CD4-positive, alpha-beta T cell treated with Interleukin-2 at 100 ng/mL for 4 hours (primary cell): ENCODE results near the gene IL27RA.

Experiments used
- DNase-seq: peaks from one replicate; pipeline ENCODE4 v3.0.0-alpha.2; 2020; ENCODE audit warnings: low spot score

The IL27RA gene

DNA sequence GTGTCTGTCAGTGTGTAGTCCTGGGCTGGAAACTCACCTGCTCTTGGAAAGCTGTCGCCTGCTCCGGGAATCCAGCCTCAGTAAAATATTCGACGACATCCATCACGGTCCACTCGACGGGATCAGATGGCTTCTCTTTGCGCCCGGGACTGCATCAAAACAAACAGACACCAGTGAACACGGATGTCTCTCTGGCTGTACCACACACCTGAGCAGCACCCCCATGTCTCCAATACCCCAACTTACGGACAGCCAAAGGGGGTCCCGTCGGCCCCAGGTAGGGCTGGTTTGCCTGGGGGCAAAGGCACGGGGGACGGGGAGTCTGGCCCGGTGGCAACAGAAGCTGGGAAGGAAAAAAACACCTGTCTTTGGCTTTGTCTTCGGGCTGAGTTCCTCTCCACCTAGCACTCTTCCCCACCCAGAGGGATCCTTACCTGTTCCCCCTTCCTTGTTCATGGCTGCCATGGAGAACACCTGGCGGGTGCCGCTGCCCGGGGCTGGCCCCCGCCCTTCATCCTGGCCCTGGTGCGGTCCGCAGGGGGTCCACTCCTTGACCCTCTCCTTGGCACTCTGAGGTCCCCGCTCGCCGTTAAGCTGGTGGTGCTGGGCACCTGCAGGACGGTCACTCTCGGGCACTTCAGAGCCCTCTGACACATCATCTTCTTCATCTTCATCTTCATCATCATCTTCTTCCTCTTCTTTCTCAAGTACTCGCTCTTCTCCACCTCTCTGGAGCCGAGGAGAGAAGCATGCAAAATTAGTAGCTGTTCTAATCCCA, 57.3 kb downstream of the IL27RA start:
- no peak for DNase-seq

DNA sequence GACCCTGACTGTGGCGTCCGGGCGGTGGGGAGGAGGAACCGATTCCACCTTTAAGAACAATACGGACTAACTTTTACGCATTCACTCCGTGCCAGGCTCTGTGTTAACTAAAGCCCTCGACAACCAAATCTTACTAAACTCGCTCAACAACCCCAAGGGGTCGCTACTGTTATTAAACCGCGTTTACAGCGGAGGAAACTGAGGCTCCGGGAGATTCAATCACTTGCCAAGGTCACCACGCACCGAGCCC, 57.8 kb downstream of the IL27RA start:
- DNase-seq = peak; percentile 31

DNA sequence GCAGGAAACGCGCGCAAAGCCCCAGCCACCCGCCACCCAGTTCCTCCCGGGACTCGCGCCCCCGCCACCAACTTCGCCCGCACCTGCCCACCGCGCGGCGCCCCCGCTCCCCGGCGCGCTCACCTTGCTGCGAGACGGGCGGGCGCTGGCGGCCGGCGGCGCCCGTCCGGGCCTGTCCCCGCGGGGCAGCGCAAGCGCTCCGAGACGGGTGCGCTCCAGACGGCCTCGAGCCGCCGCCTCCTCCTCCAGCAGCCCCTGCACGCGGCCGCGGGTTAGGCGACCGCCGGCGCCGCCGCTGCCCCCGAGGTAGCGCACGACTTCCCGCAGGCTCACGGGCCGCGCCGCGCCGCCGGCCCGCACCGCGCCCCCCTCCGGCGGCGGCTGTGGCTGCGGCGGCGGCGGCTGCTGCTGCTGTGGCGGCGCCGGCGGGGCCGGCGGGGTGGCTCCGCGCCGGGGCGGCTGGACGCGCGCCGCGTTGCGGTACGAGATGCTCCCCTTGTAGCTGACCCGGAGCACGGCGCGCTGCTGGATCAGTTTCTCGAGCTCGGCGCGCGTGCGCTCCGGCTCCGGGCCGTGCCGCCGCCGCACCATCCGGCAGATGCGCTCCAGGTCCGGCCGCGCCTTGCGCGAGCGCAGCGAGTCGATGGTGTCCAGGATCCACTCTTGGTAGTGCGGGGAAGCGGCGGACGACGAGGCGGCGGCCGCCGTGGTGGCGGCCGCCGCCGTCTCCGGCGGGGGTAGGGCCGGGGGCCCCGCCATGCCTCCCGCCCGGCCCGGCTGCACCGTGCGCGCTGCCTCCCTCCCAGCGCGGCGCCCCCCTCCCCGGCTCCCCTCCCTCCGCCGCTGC, 58.3 kb downstream of the IL27RA start:
- peak; percentile 40 for DNase-seq

DNA sequence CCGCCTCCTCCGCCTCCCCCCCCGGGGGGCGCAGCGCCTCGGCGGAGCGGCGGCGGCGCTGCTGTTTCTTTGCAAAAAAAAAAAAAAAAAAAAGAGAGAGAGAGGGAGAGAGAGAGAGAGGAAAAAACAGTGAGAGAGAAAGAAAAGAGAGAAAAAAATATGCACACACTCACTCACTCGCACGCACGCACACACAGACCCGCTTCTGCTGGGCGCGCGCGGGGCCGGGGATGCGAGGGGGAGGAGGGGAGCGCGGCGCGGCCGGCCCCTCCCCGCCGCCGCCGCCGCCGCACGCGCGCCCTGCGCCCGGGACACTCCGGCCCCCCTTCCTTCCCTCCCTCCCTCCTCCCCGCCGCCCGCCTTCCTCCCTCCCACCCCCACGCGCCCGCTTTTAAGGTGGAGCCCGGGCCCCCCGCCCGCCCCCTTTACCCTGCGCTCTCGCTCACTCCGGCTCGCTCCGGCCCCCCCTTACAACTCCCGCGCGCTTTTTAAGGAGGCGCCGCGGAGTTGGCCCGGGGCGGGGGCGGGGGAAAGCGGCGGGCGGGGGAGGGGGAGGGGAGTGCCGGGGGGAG, 59.0 kb downstream of the IL27RA start, which contains the start of gene SAMD1:
Gene SAMD1, minus strand, starts transcription at position 243 of the 572 bp plus-strand sequence.
- peak; percentile 91 for DNase-seq

DNA sequence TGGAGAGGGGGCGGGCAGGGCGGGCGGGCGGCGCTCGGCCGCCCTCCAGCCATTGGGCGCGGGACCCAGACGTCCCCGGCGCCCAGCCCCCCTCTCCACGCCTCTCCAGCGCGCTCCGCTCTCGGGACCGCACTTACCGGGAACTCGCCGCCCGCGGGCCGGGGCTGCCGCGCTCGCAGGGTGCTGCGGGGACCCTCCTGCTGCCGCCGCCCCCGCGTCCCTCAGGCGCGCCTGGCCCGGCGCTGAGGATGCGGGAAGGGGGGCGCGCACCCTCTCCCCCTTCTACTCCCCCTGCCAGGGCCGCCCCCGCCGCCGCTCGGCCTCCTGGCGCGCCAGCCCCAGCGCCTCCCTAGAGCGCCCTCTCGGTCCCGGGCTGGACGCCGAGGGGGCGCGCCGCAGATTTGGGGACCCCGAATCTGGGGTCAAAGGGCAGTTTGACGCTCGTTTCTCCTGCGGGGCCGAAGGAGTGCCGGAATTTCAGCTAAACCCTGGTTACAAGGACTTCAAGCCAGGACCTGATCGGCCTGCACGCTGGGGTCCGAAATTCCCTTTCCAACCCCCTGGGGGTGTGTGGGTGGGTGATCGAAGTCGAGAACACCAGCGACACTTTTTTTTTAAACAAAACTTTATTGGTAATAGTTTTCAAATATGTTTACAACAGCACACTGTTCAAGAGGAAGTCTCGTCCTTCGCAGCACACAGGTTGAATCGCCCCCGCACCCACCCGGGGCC, 59.7 kb downstream of the IL27RA start:
- peak; percentile 61 for DNase-seq

DNA sequence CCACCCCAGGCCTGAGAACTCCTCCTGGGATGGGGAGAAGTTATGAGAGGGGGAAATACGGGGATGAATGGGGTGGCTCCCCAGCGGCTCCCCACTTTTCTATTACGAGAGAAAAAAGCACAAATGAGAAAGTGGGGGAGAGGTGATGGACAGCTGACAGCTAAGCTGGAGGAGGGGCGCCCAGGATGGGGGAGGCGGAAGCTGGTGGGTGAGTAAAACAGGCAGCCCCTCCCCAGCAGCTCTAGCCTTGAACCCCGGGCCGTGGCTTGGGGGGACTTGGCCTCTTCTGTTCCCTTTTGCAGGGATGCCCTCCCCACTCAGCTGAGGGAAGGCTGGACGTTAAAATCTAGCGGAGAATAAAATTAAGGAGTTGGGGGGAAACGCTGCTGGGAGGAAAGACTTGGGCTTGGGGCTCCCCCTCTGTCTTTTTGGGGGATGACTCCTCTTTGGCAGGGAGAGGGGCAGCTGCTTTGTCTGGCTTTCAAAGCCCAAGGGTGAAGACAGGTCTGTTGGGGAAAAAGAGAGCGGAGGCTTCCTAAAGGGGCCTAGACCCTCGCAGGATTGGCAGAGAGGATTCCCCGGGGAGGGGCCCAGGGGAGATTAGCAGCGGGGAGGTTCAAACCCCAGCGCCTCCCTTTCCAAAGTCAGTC, 60.4 kb downstream of the IL27RA start:
- no peak for DNase-seq

DNA sequence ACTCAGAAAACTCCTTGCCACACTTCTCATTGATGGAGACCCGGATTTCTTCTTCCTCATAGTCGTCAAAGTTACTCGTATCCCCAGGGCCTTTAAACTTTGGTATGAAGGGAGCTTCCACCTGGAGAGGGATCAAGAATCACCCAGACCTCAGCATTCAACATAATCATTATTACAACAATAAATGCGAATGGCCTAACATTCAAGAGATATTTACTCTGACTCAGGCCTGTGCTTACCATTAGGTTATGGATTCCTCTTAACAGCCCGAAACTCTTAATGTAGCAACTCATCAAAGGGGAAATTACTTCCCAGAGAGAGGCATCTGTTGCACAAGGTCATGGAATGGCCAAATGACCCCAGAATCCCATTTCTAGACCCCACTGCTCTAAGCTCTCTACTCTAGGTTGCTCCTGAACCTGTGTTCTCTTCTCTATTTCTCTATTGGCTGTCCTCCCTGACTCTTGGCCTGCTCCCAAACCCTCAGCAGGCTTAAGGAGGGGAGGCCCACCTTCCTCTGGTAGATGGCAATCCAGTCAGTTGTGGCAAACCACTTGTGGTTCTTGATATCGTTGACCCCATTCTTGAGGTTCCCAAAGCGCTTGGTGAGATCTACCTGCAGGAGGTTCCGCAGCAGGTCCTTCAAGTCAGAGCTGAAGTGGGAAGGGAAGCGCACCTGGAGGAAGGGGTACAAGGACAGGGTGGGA, 61.7 kb downstream of the IL27RA start:
- DNase-seq = no peak

DNA sequence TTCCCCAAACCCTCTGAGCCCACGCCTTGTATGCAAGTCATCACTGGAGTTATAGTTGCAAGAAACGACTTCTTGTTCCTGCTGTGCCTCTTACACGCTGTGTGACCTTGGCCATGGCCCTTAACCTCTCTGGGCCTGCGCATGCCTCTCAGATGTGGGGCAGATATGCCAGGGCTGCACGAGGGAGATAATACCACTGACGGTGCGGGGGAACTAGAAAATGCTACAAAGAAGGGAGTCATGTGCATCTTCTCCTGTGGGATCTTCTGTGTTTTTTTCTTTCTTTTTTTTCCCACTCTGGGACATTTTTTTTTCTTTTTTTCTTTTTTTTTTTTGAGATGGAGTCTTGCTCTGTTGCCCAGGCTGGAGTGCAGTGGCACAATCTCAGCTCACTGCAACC, 63.3 kb downstream of the IL27RA start:
- no peak for DNase-seq

DNA sequence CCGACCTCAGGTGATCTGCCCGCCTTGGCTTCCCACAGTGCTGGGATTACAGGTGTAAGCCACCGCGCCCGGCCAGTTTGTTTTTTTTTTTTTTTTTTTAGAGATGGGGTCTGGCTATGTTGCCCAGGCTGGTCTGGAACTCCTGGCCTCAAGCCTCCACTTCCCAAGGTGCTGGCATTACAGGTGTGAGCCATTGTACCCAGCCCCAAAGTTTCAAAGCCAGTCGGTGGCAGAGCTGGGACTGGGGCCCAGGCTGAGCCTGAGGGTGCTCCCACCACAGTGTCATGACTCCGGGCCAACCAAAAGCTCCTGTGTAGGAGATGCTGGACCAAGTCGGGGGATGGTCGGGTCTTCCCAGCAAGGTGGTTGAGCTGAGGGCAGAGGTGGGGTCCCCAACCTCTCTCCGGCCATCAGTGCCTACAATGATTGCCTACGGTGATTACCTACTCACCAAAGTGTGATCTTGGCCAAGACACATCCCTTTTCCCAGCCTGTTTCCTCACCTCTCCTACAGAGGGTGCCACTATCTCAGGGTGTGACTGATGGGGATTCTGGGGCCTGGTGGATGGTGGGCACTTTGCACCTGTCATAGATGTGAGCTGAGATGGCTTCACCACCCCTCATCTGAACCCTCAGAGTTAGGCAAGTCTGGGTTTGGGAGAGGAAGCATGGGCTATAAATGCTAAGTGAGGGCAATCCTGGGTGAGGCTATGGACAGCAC, 64.9 kb downstream of the IL27RA start:
- DNase-seq = no peak

DNA sequence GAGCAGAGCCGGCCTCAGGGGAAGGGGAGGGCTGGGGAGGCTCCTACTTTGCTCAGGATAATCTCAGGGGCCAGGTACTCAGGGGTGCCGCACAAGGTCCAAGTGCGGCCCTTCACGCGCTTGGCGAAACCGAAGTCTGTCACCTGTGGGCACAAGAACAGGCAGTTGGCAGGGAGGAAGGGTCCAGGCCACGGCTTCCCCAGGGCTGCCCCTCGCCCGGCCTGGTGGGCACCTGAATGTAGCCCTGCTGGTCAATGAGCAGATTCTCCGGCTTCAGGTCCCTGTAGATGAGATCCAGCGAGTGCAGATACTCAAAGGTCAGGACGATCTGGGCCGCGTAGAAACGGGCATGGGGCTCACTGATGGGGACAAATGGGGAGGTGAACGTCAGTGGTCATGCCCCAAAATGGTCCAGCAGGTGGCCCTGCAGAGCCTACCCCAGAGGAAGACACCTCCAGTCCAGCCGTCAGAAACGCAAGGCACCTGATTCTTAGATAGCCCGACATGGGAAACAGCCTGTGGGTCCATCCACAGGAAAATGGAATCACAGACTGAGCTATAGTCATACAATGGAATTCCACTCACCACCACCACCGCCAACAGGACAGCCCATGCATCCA, 66.1 kb downstream of the IL27RA start:
- no peak for DNase-seq

DNA sequence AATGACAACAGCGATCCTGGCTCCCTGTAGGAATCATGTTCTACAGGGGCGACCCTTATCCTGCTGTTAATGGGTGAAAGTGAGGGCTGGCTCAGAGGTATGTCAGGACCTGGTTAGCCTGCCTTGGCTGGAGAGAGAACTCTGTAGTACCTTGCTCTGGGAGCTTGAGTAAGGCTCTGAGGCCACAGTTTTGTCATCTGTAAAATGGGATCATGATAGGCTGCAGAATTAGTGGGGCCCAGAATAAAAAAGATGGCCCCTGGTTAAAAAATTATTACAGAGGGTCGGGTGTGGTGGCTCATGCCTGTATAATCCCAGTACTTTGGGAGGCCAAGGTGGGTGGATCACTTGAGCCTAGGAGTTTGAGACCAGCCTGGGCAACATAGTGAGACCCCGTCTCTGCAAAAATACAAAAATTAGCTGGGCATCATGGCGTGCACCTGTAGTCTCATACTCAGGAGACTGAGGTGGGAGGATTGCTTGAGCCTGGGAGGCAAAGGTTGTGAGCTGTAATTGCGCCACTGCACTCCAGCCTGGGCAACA, 69.5 kb downstream of the IL27RA start:
- DNase-seq = no peak

DNA sequence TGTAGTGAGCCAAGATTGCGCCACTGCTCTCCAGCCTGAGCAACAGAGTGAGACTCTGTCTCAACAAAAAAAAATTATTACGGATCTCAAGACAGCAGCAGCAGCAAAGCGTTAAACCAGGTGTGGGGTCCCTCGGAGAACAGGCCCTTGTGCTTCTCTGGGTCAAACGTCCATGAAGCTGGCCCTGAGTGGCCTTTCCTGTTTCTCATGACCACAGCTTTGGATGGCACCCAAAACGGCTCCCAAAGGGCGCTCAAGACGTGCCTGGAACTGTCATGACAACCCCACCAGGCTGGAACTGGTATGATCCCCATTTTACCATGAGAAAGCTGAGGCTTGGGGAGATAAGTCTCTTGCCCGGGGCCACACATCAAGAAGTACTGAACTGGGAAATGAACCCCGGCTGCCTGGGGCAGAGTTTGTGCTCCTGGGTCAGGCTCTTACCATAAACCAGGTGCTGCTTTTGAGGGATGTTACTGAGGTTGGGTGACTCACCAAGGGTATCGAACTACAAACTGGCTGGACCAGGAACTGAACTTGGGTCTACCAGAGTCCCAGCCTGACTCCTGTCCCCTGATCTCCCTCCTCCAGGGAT, 70.6 kb downstream of the IL27RA start:
- DNase-seq = no peak

DNA sequence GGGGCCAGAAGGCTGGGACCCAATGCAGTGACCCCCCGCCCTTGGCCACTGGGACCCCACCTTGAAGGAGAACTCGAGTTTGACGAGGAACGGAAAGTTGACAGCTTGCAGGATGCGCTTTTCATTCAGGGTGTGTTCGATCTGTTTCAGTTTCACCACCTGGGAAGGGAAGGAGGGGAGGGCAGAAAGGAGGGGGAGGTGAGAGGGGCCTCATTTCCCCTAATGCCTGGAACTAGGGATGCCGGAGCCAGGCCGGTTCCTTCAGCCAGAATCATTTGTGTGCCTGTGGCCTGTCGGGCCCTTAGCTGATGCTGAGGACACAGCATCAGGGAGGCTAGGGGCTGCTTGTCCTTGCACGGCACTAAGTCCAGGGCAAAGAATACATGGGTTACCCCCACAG, 71.2 kb downstream of the IL27RA start:
- no peak for DNase-seq
